Measurements from ENCODE around the gene RAP1GAP.

The RAP1GAP gene

GRCh38 chr1:21625390-21626190, 43.6 kb downstream of the RAP1GAP start:
- no peak for DNase-seq (ENCODE audit: low read depth in 2 of 2)

- no peak for DNase-seq (ENCODE audit: low read depth in 2 of 2)
These were observed 44.4 kb downstream of the RAP1GAP start for GRCh38 chr1:21624571-21625389.

GRCh38 chr1:21623410-21623961, 45.7 kb downstream of the RAP1GAP start:
- no peak for DNase-seq (ENCODE audit: low read depth in 2 of 2)

- no peak for DNase-seq (ENCODE audit: low read depth in 2 of 2)
These were observed 46.5 kb downstream of the RAP1GAP start for GRCh38 chr1:21622466-21623315.

GRCh38 chr1:21621761-21622436, 47.3 kb downstream of the RAP1GAP start:
- DNase-seq (ENCODE audit: low read depth in 2 of 2), result no peak

GRCh38 chr1:21621051-21621450, 48.1 kb downstream of the RAP1GAP start:
- DNase-seq (ENCODE audit: low read depth in 2 of 2), result no peak

- no peak for DNase-seq (ENCODE audit: low read depth in 2 of 2)
These were observed 48.7 kb downstream of the RAP1GAP start for GRCh38 chr1:21620496-21620895.

- no peak for DNase-seq (ENCODE audit: low read depth in 2 of 2)
These were observed 49.1 kb downstream of the RAP1GAP start for GRCh38 chr1:21620011-21620410.

- DNase-seq (ENCODE audit: low read depth in 2 of 2), result no peak
These were observed 49.7 kb downstream of the RAP1GAP start for GRCh38 chr1:21619375-21619947.

- no peak for DNase-seq (ENCODE audit: low read depth in 2 of 2)
These were observed 50.4 kb downstream of the RAP1GAP start for GRCh38 chr1:21618561-21619374.

- DNase-seq (ENCODE audit: low read depth in 2 of 2), result no peak
These were observed 51.1 kb downstream of the RAP1GAP start for GRCh38 chr1:21618059-21618458.

GRCh38 chr1:21617126-21617738, 51.9 kb downstream of the RAP1GAP start:
- DNase-seq (ENCODE audit: low read depth in 2 of 2), result no peak

GRCh38 chr1:21616372-21616771, 52.8 kb downstream of the RAP1GAP start:
- DNase-seq (ENCODE audit: low read depth in 2 of 2), result no peak

- no peak for DNase-seq (ENCODE audit: low read depth in 2 of 2)
These were observed 54.6 kb downstream of the RAP1GAP start for GRCh38 chr1:21614419-21615115.

- no peak for DNase-seq (ENCODE audit: low read depth in 2 of 2)
These were observed 55.9 kb downstream of the RAP1GAP start for GRCh38 chr1:21613072-21613867.

- no peak for DNase-seq (ENCODE audit: low read depth in 2 of 2)
These were observed 57.1 kb downstream of the RAP1GAP start for GRCh38 chr1:21612057-21612456.

- no peak for DNase-seq (ENCODE audit: low read depth in 2 of 2)
These were observed 58.0 kb downstream of the RAP1GAP start for GRCh38 chr1:21610989-21611785.

Measured in stimulated activated CD8-positive, alpha-beta memory T cell treated with anti-CD3 and anti-CD28 coated beads, Interleukin-15, amount 100 ng/mL, for 4 hours (primary cell).